DMS114 treated with DMSO at 0.1 percent for 48 hours (cell line): ENCODE data around the gene AOAH.

Experiments used
- DNase-seq: peaks from one replicate; lab custom pipeline; 2025; ENCODE audit not compliant: unreplicated experiment; lab: John Stamatoyannopoulos, UW

AOAH gene, protein sequence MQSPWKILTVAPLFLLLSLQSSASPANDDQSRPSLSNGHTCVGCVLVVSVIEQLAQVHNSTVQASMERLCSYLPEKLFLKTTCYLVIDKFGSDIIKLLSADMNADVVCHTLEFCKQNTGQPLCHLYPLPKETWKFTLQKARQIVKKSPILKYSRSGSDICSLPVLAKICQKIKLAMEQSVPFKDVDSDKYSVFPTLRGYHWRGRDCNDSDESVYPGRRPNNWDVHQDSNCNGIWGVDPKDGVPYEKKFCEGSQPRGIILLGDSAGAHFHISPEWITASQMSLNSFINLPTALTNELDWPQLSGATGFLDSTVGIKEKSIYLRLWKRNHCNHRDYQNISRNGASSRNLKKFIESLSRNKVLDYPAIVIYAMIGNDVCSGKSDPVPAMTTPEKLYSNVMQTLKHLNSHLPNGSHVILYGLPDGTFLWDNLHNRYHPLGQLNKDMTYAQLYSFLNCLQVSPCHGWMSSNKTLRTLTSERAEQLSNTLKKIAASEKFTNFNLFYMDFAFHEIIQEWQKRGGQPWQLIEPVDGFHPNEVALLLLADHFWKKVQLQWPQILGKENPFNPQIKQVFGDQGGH

GRCh38 chr7:36723951-36724664, at the start of gene AOAH:
Gene AOAH, minus strand, starts transcription at chr7:36724494. Its CDS starts 346 bp downstream, at chr7:36724148.
- DNase-seq = no peak

GRCh38 chr7:36766451-36766850, 42.2 kb upstream of the AOAH start:
- DNase-seq = no peak

GRCh38 chr7:36765605-36766004, 41.3 kb upstream of the AOAH start:
- no peak for DNase-seq

- no peak for DNase-seq
Measured at GRCh38 chr7:36764929-36765328, 40.6 kb upstream of the AOAH start.

DNA sequence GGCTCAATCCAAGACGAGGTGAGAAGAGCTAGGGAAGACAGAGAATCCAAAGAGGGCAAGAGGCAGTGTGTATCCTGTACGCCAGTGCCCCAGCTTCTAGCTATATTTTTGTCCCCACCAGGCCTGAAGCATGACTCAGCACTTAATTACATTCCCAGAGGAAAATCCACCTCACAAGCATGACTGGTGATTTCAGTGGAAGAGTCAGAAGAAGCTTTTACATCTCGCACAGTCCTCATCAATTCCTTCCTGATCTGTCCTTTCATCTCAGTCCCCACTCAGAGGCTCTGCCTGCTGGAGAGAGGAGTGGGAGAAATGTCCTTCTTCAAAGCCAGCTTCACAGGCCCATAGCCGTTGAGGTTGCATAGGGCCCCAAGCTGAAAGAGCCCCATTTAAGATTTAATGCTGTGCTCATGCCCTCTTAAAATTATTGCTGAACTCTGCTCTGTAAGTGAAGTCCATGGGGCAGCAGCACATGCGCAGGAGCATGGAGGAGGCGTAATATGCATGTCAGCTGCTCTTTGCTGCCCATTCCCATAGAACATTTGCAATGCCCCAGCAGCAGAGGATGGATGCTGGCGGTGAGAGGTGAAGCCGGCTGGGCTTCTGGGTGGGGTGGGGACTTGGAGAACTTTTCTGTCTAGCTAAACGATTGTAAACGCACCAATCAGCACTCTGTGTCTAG, 39.0 kb upstream of the AOAH start:
- DNase-seq = no peak

GRCh38 chr7:36762394-36762793, 38.1 kb upstream of the AOAH start:
- DNase-seq = no peak

DNA sequence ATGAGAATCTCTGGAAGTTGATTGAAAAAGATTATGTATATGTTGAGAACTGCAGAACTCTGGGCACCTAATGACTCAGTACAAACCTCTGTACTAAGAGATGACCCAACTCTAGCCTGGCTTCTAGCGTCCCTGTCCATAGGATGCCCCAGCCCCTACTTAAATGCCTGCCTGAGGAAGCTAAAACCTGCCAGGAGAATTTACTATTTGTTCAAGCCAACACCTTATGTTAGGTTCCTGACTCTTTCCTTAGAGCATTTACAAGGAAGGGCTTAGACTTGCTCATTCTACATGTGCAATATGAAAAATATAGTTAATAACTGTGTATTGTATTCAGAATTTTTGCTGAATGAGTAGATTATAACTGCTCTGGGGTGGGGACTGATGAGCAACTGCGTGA, 37.5 kb upstream of the AOAH start:
- no peak for DNase-seq

DNA sequence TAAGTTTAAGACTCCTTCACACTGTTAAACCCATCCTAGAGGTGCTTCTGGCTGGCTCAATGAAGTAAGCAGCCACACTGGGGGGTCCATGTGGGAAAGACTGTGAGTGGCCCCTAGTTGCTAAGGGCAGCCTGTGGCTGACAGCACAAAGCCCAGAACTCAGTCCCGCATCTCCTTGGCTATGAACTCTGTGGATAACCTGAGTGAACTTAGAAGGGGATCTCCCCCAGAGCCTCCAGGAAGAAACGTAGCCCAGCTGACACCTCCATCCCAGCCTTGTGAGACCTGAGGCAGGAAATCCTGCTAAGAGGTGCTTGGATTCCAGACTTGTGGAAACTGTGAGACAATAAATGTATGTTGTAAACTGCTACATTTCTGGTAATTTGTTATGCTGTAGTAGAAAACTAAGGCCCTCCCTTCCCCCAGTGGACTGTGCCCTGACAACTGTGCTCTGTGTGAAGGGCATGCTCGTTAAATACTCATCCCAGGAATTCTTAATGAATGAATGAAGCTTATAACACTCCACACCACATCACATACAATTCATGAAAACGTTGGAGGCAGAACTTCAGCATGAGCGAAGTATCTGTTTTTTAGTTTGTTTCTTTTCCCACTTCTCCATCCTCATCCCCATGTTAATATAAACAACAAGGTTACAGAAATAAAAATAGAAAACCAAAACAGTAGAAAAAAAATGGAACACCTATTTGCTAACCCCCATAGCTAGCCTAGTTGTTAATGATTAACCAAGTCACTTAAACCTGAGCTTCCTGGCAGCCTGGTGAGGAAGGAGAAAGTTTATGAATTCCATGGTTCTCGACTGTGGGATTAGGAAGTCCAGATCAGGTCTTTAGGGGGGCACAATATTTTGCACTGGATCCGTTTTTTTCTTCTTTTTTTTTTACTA, 36.8 kb upstream of the AOAH start:
- DNase-seq = no peak

- no peak for DNase-seq
Measured at GRCh38 chr7:36758879-36759278, 34.6 kb upstream of the AOAH start.

DNA sequence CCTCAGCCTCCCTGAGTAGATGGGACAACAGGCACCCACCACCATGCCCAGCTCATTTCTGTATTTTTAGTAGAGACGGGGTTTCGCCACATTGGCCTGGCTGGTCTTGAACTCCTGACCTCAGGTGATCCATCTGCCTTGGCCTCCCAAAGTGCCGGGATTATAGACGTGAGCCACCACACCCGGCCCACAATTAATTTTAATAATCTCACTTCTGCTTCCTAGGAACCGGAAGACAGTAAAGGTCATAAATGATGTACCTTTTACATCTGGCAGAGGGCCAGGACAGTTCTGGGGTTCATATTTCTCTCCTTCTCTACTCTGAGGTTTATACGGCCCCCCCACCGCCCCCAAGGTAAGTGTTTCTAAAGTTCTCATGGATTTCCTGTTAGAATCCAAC, 31.2 kb upstream of the AOAH start:
- no peak for DNase-seq

- no peak for DNase-seq
Measured at GRCh38 chr7:36752026-36752711, 27.9 kb upstream of the AOAH start.

GRCh38 chr7:36750451-36750850, 26.2 kb upstream of the AOAH start:
- no peak for DNase-seq

DNA sequence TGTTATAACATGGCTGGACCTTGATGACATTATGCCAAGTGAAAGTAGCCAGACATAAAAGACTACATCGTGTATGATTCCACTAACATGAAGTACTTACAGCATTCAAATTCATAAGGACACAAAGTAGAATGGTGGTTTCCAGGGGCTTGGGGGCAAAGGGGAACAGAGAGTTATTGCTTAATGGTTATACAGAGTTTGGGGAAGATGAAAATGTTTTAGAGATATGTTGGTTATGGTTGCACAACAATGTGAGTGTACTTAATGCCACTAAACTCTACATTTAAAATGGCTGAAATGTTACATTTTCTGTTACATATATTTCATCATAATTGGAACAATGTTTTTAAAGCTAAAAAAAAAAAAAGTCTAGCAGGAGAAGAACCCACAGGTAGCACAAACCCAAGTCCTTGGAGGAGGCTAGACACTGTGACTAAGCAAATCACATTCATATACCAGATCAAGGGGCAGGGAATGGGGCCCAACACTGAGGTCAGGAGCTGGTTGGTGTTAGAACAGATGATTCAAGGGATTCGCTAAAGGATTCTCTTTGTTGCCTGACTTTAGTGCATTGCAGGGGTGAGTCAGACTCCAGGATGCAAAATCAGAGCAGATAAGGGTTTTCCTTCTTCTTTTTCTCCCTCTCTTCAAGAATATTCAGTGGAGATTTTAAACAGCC, 25.1 kb upstream of the AOAH start:
- no peak for DNase-seq

- DNase-seq = no peak
Measured at GRCh38 chr7:36748017-36748487, 23.8 kb upstream of the AOAH start.

DNA sequence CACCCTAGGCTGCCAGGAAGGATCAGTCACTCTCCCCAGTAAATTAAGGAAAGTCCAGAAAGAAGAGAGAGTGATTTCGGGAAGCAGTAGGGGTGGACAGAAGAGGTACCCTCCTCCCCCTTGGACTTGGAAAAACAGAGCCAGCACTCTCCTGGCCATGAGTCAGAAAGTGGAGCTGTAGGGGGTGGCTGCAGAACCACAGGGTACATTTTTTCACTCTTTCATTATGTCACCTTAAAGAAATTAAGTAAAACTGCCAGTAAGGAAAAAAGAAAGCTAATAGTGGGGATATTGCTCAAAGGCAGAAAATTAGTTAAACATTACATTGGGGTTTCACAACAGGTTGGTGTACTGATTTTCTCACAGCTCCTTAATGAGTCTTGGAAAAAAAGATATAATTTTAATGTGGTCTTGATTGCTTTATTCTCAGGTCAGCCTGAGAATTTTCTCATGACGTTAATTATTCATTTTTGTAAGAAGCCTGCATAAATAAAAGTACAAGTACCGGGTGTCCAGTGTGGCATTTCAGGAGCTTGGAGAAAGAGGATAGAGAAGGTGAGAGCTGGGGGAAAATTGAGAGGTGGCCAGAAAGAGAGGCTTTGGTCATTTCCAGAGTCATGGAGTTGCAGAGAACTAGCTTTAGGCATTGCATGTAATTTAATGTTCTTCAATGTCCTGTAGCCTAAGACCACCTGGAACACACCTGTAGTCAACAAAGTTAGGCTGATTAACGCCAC, 23.2 kb upstream of the AOAH start:
- no peak for DNase-seq

DNA sequence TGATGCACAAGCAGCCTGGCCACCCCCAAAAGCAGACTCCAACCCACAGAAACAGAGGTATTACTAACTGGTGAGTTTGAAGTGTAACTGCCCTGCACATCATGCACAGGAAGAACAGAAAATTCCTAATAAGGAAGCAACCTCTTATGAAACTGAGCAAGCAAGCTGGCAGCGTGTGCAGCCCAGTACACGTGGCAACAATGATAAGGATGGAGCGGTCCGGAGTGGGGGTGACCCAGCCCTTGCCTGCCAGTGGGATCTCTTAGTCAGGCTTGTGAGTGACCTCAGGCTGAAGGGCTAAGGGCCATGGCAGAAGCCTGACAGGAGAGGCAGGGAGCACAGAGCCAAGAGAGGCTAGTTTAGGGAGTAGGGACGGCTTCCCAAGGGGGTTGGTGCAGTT, 22.1 kb upstream of the AOAH start:
- no peak for DNase-seq

DNA sequence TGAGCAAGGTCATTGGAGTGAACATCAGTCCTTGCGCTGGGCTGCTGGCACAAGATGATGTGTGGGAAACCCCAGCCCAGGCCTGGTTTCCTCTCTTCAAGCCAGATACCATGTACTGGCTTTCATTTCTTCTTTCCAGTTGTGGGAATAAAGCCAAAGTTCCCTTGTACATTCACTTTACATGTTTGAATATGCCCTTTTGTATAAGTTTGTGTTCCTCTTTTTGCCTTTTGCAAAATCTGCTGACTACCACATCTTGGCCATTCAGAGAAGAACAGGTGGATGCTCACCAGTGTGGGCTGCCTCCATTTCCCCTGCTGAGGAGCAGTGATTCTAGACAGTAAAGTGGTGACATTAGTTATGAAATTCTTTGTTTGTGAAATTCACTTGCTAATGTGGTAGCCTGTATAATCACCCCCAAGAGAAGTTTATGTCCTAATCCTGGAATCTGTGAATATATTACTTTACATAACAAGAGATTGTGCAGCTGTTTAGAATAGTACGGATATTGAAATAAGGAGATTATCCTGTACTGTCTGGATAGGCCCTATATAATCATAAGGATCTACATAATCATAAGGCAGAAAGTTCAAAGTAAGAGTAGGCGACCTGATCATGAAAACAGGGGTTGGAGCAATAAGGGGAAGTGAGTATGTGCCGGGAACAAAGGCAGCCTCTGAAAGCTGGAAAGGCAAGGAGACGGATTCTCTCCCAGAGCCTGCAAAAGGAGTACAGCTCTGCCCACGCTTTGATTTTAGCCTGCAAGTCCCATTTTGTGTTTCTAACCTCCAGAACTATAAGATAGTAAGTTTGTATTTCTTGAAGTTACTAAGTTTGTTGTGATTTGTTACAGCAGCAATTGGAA, 18.8 kb upstream of the AOAH start:
- DNase-seq = no peak

DNA sequence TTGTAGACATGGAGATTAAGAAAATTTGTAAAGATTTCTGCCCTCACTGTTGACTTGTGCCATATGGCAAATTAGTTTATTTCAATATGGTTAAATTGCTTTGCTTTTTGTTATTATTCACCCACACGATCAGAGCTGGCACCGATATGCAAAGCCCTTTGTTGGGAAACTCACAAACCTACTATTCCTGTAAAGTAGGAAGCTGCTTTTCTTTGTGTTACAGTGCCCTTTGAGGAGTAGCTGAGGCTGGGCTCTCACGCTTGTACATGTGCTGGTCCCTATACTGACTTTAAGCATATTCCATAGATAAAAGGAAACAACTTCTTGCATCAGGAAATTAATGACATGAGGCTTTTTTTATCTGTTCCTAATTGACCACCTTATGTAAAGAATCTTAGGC, 17.6 kb upstream of the AOAH start:
- no peak for DNase-seq
